Measurements from ENCODE around the gene TP53TG5.
"Not testable (repeated sequence)": the region's sequence is repeated elsewhere in the genome, so short reads cannot be mapped to it uniquely, and the experiment has no call there.

TP53TG5 gene

DNA sequence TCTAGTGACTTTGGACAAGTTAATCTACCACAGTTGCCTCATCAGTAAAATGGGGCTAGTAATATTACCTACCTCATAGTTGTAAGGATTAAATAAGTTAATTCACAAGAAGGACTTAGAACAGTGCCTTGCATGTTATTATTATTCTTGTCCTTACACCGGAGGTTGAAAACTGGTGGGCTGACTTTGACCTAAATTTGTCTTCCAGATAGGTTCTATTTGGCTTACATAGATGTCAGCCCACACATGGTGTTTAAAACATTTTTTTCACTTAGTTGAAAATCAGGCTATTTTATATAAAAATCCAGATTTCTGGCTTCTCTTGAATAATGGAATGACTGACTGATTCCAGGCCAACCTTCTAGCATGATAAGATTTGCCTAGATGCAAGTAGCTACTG, 11.9 kb downstream of the TP53TG5 start:
- DNase-seq, result no peak

DNA sequence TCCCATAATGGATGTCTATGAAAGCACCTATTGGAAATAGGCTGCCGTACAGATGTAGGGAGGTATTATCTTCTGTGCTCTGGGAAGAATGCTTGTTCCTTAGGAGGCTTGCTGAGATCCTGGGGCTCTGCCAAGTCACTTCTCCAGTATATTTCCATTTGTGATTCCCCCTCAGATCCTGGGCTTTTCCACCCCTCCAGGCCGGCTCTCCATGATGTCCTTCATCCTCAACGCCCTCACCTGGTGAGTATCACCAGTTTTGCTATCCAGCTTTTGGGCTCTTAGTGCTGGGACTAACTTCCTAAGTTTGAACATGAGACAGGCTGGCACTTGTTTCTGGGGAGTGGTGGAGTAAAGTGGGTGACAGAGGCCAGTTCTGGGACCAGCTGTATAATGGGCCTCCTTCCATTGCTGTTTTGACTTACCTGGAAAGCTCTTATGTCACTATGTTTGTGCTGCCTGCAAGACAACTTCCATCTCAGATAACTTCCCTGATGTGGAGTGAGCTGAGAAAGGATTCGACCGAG, 12.6 kb downstream of the TP53TG5 start:
- no peak for DNase-seq

DNA sequence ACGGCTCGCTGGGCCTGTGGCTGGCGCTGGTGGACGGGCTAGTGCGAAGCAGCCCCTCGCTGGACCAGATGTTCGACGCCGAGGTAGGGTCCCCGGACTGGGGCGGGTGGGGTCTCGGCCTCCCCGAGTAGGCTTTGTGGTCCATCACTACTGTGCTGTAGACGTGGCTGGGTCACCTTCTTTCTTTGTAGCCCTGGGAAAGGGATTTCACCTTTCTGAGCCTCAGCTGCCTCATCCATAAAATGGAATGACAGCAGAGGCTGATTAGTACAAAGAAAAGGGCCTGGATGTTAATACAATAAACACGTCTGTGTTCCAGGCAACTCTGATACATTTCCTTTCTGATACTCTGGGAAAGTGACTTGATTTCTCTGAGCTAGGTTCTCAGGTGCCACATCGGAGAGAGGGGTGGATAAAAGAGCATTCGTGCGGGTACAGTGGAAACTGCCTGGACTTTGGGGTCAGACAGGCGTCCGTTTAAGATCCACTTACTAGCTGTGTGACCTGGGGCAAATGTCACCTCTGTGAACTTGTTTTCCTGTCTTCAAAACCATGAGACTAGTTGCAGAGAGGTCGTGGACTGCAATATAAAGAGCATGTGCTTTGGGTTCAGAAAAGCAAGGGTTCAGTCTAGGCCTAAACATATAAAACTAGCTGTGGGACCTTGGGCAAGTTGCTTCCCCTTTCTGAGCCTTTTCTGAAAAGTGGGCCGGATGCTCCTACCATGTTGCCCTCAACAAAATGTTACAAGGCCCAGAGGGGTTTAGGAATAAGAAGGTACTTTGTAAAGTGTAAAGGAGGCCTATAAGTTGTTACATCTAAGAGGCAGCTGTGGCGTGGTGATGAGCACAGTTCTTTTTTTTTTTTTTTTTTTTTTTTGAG, 14.3 kb downstream of the TP53TG5 start:
- no peak for DNase-seq

DNA sequence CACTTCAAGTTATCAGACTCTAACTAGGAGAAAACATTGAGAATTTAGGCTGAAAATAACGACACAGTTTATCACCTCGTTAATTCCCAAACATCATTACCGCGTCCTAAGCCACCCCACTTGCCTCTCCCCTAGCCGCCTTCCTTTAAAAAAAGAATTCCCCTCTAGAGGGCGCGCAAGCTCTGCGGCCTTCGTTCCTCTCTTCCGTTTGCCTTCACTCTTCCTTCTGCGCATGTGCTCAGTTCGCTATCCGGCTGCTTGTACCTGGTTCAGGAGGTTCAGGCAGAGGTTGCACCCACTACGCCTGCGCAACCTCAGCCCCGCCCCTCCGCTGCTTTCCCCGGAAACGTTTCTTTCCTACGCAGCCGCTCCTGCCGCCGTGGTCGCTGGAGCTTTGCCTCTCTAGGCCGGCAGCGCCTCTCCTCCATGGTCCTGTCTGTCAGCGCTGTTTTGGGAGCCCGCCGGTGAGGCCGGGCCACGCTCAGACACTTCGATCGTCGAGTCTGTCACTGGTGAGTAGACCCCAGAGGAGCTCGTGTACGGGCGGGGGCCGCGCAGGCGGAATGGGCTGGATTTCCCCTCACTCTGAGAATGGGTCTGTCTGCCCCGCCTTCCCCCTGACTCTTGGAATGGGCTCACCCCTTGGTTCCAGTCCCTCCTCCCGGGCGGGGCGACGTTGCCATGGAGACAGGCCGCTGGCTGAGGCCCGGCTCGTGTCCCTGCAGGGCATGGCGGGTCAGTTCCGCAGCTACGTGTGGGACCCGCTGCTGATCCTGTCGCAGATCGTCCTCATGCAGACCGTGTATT, 15.1 kb downstream of the TP53TG5 start, which contains the start of gene SYS1:
TSS of gene SYS1 (plus strand) at position 353 of the 807 bp plus-strand sequence. CDS start at position 729, 376 bp downstream.
- peak; percentile 97 to 98 for DNase-seq

DNA sequence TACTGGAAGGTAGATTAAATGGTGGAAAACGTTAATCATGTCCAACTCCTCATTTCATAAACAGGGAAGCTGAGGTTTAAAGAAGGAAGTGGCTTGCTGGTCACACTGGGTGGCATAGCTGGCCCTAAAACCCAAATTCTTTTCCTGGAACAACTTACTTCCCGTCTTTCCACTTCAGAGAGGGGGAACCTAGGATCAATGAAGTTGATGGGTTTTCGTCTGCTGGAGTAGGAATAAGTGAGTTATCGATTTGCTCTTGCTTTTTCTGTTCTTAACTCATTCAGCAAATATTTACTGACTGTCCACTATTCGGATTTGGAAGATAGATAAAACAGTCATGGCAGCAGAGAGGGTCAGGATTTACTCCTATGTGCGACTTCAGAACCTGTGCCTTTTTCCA, 16.3 kb downstream of the TP53TG5 start:
- DNase-seq, result no peak

DNA sequence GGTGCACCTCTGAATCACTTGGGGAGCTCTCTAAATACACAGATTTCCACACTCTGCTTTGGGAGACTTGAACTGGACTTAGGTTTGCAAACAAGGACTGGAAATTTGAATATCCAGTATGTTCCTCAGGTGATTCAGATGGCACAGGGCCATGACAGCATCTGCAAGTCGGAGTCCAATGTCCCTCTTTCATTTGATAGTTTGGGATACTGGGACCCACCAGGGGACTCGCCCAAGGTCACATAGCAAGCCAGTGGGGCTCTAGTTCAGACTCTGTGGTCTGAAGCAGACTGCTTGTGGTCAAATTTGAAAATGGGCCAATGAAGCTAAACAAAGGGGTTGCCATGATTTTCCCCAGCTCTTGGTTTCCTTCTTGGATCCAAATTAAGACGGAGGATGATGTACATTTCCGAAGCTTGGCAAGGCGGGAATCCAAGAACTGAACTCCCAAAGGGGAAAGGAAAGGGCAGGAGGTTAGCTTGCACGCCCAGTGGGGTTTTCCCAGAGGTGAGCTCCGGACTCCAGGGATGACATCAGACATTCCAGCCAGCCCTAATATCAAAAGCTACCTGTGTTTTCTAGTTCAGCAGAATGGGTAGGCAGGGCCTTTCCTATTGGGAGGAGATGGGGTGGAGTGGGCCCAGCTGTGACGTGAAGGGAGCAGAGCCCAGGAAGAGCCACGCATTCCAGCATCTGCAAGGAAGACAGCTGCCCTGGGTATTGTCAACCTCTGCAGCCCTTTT, 18.5 kb downstream of the TP53TG5 start:
- no peak for DNase-seq

DNA sequence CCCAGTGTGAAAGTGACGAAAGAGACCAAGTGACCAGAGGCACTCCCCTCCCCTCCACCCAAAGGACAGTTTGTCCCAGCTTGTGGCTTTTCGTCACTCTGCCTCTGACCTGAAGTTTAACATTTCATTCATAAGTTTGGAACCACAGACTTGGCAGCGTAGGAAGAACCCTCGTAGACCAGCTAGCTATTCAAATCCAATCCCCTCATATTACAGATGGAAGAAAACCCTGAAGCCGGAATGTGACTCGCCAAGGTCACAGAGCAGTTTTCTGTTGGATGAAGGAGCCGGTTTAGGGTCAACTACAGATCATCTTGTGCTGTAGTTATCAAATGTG, 19.1 kb downstream of the TP53TG5 start:
- DNase-seq, result no peak

DNA sequence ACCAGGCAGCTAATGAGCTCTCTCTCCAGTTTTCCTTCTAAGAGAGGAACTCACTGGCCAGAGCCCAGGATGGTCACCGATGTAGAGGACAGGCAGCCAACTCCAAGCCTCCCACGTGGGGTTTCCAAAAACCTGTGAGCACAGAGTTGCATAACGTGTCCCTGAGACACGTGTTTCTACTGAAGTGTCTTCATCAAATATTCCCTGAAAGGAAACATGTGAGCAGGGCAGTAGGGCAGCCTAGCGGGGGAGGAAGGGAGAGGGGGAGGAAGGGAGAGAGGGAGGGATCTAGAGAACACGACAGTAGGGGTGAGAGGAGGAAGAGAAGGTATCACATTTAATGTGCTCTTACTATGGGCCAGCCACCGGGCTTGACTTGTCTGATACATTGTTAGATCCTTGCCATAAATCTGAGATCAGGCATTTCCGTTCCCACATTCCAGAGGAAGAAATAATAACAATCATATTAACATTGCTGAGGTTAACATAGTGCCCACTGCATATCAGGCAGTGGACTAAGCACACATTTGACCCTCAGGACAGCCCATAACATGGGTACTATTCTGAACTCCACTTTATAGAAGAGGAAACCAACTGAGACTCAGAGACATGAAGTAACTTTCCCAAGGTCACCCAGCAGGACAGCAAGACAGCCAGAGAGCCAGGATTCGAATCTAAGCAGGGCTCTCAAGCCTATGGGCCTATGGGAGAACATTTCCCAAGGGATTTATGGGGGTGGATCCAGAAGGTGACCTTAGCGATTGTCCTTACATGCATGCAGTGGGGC, 19.6 kb downstream of the TP53TG5 start:
- DNase-seq, result no peak

DNA sequence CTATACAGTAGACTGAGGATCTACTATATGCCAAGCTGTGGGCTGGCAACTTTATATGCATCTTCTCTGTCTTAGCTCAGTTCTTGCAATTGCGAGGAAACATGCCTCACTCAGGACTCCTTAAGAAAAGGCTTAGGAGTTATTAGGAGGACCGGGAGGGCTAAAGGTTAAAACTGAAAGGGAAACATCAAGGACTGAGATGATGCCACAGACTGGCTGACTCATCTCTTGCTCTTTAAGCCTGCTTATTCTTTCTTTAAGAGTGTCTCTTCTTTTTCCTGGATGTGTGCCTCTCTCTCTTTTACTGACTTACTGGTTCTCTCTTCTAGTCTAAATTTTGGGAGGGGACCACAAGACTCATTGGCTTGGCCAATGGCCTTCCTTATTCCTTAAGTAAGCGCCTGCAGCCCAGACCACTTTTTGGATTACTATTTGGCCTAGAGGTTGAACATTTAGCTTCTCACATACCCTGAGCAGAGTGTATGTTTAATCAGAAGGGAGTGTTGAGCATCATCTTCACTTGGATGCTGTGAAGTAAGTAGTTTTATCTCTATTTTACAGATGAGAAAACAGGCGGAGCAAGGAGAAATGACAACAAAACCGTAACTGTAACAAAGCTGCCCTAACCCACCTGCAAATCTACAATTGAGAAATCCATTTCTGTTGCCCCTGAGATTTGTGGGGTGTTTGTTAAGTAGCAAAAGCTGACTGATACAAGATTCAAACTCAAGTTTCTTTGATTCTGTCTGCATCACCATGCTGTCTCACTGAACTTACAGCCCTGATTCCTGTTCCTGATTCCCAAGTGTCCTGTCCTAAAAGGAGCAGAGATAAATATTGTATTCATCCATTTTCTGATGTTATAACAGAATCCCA, 22.7 kb downstream of the TP53TG5 start:
- no peak for DNase-seq

DNA sequence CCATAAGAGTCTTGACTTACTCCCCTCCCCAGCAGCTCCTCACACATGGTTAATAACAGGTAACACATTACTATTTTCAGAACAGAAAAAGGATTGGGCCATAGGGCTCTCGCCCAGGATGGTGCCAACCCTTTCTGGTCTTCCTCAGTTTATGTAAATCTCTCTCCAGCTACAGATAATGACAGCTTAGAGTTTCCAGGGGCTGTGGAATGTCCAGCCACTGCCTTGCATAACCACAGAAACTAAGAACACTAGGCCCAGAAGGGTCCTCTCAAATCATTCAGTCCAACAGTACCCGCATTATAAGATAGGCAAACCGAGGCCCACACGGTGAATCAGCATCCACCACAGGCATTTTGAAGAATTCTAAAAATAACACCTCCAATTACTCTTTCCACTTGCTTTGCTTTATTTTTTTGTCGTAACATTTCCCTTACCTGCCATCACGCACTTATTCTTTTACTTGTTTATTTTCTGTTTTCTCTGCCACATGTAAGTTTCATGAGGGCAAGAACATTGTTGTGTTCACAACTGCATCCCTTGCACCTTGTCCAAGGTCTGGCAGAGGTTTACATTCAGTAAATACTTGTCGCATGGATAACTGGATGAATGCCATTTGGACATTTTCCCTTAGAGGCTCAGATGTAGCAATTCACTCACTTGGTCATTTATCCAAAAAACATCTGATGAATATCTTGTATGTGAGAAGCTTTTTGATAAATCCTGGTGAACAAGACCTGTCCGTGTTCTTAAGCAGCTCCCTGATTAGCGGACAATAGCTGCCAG, 23.5 kb downstream of the TP53TG5 start:
- no peak for DNase-seq

DNA sequence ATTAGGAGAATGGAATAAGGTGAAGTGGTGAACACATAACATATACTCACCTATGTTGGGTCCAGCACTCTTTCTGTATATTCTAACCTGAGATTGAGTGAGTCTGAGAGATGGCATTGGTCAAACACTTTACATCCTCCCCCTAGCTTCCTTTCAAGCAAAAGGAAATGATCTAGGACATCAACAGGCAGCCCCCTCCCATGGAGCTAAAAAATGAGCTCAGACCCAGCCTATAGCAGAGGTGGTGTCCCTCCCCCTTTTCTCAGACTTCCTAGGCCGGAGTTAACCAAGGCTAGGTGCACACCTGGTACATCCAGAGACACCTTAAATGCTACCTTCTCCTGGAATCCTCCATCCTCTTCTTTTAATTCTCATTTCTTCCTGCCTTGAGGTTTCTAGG, 24.4 kb downstream of the TP53TG5 start:
- no peak for DNase-seq

DNA sequence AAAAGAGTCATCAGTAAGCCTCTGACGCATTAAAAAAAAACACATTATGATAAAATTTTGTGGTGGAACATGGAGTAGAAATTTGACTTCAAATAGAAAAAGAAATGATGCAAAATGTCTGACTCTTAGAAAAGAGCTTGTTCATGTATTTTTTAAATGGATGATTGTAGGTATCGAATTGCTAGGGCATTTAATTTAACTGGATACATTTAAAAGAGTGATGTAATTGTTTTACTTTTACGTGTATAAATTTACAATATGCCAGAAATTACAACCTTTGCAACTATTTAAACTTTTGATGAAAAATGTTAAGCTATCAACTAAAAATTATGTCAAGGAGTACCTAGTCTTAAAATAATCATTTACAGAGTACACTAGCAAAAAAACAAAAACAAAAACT, 25.4 kb downstream of the TP53TG5 start:
- DNase-seq, result no peak

DNA sequence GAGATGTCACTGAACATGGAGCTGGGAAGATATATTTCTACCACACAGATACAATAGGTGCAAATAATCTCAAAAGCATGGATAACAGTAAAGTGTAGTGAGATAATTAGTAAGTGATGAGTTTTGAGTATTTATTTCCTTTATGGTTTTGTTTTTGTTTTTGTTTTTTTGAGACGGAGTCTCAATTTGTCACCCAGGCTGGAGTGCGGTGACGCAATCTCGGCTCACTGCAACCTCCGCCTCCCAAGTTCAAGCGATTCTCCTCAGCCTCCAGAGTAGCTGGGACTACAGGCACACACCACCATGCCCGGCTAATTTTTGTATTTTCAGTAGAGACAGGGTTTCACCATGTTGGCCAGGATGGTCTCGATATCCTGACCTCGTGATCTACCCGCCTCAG, 27.3 kb downstream of the TP53TG5 start:
- DNase-seq, result not testable (repeated sequence)

DNA sequence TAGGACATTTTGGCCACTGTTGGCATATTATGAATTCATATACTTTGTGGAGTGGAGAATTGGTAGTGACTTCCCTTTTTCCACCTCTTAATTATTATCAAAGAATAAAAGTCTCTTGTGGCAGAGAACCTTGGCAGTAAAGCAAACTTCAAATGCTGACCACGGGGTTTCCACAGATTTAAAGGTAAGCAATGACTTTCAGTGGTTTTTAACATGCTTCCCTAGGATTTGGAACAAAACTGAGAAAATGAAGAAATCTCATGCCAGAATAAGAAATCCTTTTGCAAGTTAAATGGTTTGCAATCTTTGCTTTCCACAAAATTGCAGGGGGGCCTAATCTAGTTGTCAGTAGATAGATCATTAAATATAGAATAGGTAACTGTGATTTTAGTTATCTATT, 27.9 kb downstream of the TP53TG5 start:
- no peak for DNase-seq

DNA sequence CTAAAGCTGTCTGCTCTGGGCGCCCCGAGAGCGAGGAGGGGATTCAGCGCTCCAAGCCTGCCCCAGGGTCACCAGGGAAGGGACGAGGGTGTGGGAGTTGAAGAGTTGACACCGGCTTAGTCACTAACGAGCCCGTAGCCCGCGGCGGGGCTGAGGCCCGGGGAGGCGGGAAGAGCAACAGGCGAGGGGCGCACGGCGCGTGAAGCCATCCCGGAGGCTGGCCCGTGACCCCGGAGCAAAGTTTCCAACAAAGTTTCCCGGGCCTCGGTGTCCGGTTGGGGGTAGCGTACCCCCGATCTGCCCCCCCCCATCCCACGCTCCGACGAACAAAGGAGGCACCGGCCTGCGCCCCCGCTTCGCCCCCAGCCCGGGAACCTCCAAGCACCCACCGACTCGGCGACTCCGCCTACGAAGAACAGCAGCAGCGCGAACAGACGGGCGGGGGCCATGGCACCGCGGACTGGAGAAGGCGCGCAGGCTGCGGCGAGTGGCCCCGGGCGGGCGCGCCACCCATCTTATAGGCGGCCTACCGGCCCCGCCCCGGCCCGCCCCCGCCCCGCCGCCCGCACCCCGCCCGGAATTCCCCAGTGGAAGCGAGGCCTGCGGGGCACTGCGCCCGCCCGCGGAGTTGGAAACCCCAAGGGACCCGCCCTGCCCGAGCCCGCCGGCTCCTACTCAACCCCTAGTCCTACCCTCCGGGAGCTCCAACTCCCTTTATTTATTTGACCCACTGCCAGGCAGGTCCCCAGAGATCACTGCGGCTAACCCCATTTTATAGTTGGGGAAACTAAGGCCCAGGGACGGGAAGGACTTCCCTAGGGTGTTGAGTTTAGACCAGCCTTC, 30.0 kb downstream of the TP53TG5 start, which contains the start of gene SDC4:
TSS of gene SDC4 (minus strand) at position 489 of the 843 bp plus-strand sequence. CDS start at position 449, 40 bp downstream.
- DNase-seq, result peak in 1 of 2 experiments; percentile 46

DNA sequence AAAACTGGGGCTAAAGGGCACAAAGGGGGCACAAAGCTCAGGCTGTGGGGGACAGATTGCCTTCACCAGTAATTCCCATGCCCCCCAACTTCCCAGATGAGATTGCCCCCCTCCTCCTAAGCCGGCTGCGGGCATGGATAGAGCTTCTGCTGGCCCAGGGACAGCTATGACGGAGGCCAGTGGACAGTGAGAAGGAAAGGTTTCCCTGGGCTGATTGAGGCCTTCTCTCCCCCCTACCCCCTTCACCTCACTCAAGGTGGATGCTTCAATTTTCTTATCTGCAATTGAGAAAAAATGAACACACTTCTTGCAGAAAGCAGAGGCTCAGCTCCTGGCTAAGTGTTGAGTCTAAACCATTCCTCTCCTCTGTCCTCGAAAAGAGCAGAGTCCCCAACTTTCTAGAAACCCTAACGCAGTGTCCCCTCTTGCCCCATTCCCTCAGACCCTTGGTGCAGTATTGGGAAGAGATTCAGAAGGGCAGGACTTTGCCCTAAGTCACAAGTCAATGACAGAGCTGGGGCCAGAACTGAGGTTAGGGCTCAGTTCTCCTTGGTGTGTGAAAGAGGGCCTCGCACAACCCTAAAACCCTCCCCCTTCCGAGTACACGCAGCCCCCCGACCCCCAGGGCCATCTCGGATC, 30.7 kb downstream of the TP53TG5 start:
- no peak for DNase-seq

DNA sequence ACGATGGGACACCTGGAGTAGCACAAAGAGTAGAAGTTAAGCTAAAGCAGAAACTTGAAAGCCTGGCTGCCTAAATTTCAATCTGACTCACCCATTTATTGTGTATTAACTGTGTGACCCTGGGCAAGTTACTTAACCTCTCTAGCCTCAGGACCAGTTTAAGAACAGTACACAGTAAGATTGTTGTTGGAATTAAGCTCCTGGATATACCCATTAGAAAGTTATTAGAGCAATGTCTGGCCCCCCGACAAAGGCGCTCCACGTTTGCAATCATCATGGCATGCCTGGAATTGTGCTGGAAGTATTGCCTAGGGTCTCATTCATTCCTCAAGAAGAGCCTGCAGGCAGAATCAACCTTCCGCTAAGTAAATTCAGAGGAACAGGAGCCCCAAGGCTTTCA, 31.3 kb downstream of the TP53TG5 start:
- DNase-seq, result no peak

DNA sequence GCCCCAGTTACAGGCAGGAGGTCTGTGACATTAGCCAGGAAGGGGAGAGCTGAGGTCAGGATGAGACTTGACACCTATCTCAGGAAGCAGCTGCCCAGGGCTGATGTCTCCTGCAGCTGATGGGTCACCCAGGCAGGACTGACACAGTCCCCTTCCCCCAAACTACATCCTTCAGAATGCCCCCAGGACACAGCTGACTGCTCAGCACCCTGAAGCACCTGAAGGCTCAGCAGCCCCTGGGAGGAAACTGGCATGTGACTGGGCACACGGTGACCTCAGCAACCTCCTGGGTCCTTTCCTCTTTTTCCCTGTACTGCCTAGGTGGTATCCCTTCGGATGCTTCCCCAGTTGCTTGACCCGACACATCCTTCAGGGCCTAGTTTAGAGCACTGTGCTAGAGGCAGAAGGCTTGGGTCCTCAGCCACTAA, 31.8 kb downstream of the TP53TG5 start:
- no peak for DNase-seq
